ENCODE data around the gene ITGA2B.

DNA sequence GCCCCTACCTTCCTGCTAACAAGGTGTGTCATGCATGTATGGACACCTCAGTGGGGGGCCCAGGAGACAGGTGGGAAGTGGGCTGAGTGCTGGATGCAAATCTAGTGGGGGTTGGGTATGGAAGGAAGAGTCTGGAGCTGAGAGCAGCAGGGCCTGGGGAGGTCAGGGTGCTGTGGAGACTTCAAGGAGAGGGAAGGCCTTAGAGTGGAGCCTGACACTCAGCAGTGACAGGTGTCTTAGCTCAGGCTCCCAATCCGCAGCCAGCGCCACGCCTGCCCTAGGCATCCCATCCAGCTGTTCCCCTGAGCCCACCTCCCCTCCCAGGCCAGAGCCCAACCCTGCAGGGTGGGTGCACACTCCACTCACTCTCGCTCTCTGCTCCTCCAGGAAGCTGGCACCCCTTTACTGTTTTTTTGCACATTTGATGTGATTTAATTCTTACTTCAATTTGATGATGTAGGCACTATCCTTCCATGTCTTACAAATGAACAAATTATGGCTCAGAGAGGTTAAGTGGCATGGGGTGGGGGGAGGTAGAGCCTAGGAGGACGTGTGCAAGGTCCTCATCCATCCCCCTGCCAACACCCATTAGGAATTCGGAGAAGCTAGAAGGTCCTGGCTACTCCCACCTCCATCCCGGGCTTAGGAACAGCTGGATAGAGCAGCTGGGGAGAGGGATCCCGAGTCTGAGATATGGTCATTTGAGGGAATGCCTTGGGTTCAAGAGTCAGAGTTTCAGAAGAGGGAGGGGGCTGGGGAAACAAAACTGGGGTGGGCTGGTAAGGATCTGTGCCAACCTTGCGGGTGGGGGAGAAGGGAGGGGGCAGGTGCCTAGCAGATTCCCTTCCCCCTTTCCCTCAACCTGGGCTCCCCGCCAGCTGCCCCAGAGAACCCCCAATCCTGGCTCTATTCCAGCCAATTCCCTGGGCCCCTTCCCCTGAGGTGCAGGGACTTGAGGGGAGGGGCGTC is 27.9 kb downstream of the ITGA2B start:
- no peak for TF ChIP-seq POLR2A (IDR thresholded peaks at IDR 0.05; ENCODE audit: low read depth, low read length)
- TF ChIP-seq CTCF (IDR thresholded peaks at IDR 0.05 in 2 of 3, conservative IDR thresholded peaks at IDR 0.05 in 1 of 3; ENCODE audit: control insufficient read depth in 2 of 3, extremely low read depth in 1 of 3, insufficient read depth in 1 of 3, low read depth in 3 of 3, low read length in 3 of 3) = no peak
- no peak for TF ChIP-seq ZNF274 (IDR thresholded peaks at IDR 0.05; ENCODE audit: insufficient read depth, insufficient read length)
- no peak for TF ChIP-seq EGR1 (IDR thresholded peaks at IDR 0.05; ENCODE audit: borderline replicate concordance in 1 of 2, low read depth in 2 of 2, low read length in 2 of 2)
- TF ChIP-seq PML (IDR thresholded peaks at IDR 0.05; ENCODE audit: low read length) = no peak
- TF ChIP-seq RAD21 (IDR thresholded peaks at IDR 0.05; ENCODE audit: insufficient read depth, low read depth, low read length) = no peak
- TF ChIP-seq YY1 (IDR thresholded peaks at IDR 0.05; ENCODE audit: low read depth, low read length) = no peak
- TF ChIP-seq ZZZ3 (IDR thresholded peaks at IDR 0.05; ENCODE audit: control insufficient read depth, insufficient read length, low read depth) = no peak
- no peak for TF ChIP-seq EP300 (IDR thresholded peaks at IDR 0.05; ENCODE audit: borderline replicate concordance in 1 of 2, control insufficient read depth in 1 of 2, low read depth in 2 of 2, low read length in 2 of 2)

Measured in GM12878 (cell line).